ENCODE data around the gene NCOA1. TPM values are rescaled to one million over a fixed set of nuclear protein-coding genes. Genes with fewer than 3 reads are reported as not detected.

Gene NCOA1
- total RNA-seq, 1 experiment from 2014 or later: 27.5 TPM

GRCh38 chr2:24766609-24767008 is 275.6 kb downstream of the NCOA1 start:
- H3K36me3 ChIP-seq (ENCODE audit: insufficient read depth, low read length, poor library complexity, severe bottlenecking): peaks cover 17% of the 10 kb centered on the region
- CTCF ChIA-PET: no interaction called here
- no peaks in the 10 kb centered on the region for H3K27me3 ChIP-seq (replicated peaks; ENCODE audit: insufficient read depth, low read depth, low read length, poor library complexity)
- TF ChIP-seq CTCF (conservative IDR thresholded peaks at IDR 0.05; ENCODE audit: low read depth, low read length): no peak
- no peak for TF ChIP-seq EZH2 (IDR thresholded peaks at IDR 0.05; ENCODE audit: borderline replicate concordance, low read depth, low read length, poor library complexity, severe bottlenecking)
- H3K4me1 ChIP-seq (ENCODE audit: insufficient read depth, low read length, poor library complexity, severe bottlenecking): no peaks in the 10 kb centered on the region
- H3K4me3 ChIP-seq (ENCODE audit: low read depth, low read length, poor library complexity, severe bottlenecking): no peak overlapping the region
- H3K9me3 ChIP-seq (ENCODE audit: low read depth, low read length, poor library complexity, severe bottlenecking): no peaks in the 10 kb centered on the region
- intact Hi-C loops (cut with micrococcal nuclease; ENCODE audit: unreplicated experiment): no loop called here
- DNase-seq (ENCODE audit: low spot score): no peak
- H3K27ac ChIP-seq (ENCODE audit: low read depth, low read length, poor library complexity, severe bottlenecking): no peak overlapping the region
- POLR2A ChIA-PET (ENCODE audit: low non-redundant PET): no interaction called here
- no TSS peak for BruUV-seq (replicated peaks)

- intact Hi-C loops (cut with micrococcal nuclease; ENCODE audit: unreplicated experiment): no loop called here
- Histone ChIP-seq H3K27me3 (replicated peaks; ENCODE audit: insufficient read depth, low read depth, low read length, poor library complexity) (no peaks in the 10 kb centered on the region), H3K36me3 (ENCODE audit: insufficient read depth, low read length, poor library complexity, severe bottlenecking) (peaks cover 10% of the 10 kb centered on the region), H3K27ac (ENCODE audit: low read depth, low read length, poor library complexity, severe bottlenecking) (no peak overlapping the region), H3K4me3 (ENCODE audit: low read depth, low read length, poor library complexity, severe bottlenecking) (no peak overlapping the region), H3K9me3 (ENCODE audit: low read depth, low read length, poor library complexity, severe bottlenecking) (no peaks in the 10 kb centered on the region), H3K4me1 (ENCODE audit: insufficient read depth, low read length, poor library complexity, severe bottlenecking) (no peaks in the 10 kb centered on the region)
- BruUV-seq (replicated peaks): no TSS peak
- POLR2A ChIA-PET (ENCODE audit: low non-redundant PET): no interaction called here
- CTCF ChIA-PET: no interaction called here
- TF ChIP-seq EZH2 (IDR thresholded peaks at IDR 0.05; ENCODE audit: borderline replicate concordance, low read depth, low read length, poor library complexity, severe bottlenecking) (no peak), CTCF (conservative IDR thresholded peaks at IDR 0.05; ENCODE audit: low read depth, low read length) (no peak)
- no peak for DNase-seq (ENCODE audit: low spot score)
Observed at GRCh38 chr2:24768013-24768412, 277.0 kb downstream of the NCOA1 start.

GRCh38 chr2:24768601-24769000 is 277.5 kb downstream of the NCOA1 start:
- ChIA-PET CTCF (no interaction called here), POLR2A (ENCODE audit: low non-redundant PET) (no interaction called here)
- DNase-seq (ENCODE audit: low spot score): no peak

More at GRCh38 chr2:24768601-24769000, 277.5 kb downstream of the NCOA1 start:
- BruUV-seq (replicated peaks): TSS peak; percentile 30
- no peak overlapping the region for H3K4me3 ChIP-seq (ENCODE audit: low read depth, low read length, poor library complexity, severe bottlenecking)
- no peaks in the 10 kb centered on the region for H3K4me1 ChIP-seq (ENCODE audit: insufficient read depth, low read length, poor library complexity, severe bottlenecking)
- H3K9me3 ChIP-seq (ENCODE audit: low read depth, low read length, poor library complexity, severe bottlenecking): no peaks in the 10 kb centered on the region
- intact Hi-C loops (cut with micrococcal nuclease; ENCODE audit: unreplicated experiment): no loop called here
- H3K36me3 ChIP-seq (ENCODE audit: insufficient read depth, low read length, poor library complexity, severe bottlenecking): peaks cover 10% of the 10 kb centered on the region
- no peak for TF ChIP-seq CTCF (conservative IDR thresholded peaks at IDR 0.05; ENCODE audit: low read depth, low read length)
- TF ChIP-seq EZH2 (IDR thresholded peaks at IDR 0.05; ENCODE audit: borderline replicate concordance, low read depth, low read length, poor library complexity, severe bottlenecking): no peak
- no peaks in the 10 kb centered on the region for H3K27me3 ChIP-seq (replicated peaks; ENCODE audit: insufficient read depth, low read depth, low read length, poor library complexity)
- no peak overlapping the region for H3K27ac ChIP-seq (ENCODE audit: low read depth, low read length, poor library complexity, severe bottlenecking)

Measured in A673 (cell line).